Upper lobe of right lung (tissue), 1 donor: ENCODE results near the gene LIN37. TPM values are rescaled to one million over a fixed set of nuclear protein-coding genes. Genes with fewer than 3 reads are reported as not detected.

Experiments used
- ATAC-seq: fragments of 200-7000 bp; cut with Tn5 transposase; one replicate; pipeline ENCODE4 v1.9.1; 2020; ENCODE audit warnings: mild to moderate bottlenecking, moderate library complexity
- DNase-seq: peaks from one replicate; pipeline ENCODE4 v3.0.0-alpha.2; 2020
- H3K27ac ChIP-seq: fragments of 200-600 bp; one replicate; pipeline ENCODE4 v1.8.0; 2022
- H3K27me3 ChIP-seq: fragments of 200-600 bp; one replicate; pipeline ENCODE4 v1.8.0; 2022; ENCODE audit warnings: mild to moderate bottlenecking
- H3K36me3 ChIP-seq: fragments of 200-600 bp; one replicate; pipeline ENCODE4 v1.8.0; 2022
- H3K4me1 ChIP-seq: fragments of 200-600 bp; one replicate; pipeline ENCODE4 v1.8.0; 2022
- H3K4me3 ChIP-seq: fragments of 200-600 bp; one replicate; pipeline ENCODE4 v1.8.0; 2022; ENCODE audit warnings: mild to moderate bottlenecking
- H3K9me3 ChIP-seq: fragments of 200-600 bp; one replicate; pipeline ENCODE4 v1.8.0; 2022
- intact Hi-C: fragments of 100-400 bp; cut with DNase I; formaldehyde crosslinking; loops from one replicate; pipeline ENCODE4 v1.11.0; 2022
- total RNA-seq: library from RNA; stranded (reverse); fragmentation: NEBNext Ultra II Directional; extraction: Animal tissue kit (Norgen Biotek cat#: 25700); gene quantifications from one replicate; pipeline ENCODE4 v1.2.1, GENCODE V29; 2021
- TF ChIP-seq, protein P1 (sequence below): fragments of 200-600 bp; IDR thresholded peaks from one replicate; pipeline ENCODE4 v1.8.0; 2022; ENCODE audit warnings: antibody characterized with exemption
- donor health status: DM: no; HTN: yes; CAD: no; lungs with severe emphysema.

The LIN37 gene
- total RNA-seq, 1 donor from 2014 or later = 11.3 TPM

DNA sequence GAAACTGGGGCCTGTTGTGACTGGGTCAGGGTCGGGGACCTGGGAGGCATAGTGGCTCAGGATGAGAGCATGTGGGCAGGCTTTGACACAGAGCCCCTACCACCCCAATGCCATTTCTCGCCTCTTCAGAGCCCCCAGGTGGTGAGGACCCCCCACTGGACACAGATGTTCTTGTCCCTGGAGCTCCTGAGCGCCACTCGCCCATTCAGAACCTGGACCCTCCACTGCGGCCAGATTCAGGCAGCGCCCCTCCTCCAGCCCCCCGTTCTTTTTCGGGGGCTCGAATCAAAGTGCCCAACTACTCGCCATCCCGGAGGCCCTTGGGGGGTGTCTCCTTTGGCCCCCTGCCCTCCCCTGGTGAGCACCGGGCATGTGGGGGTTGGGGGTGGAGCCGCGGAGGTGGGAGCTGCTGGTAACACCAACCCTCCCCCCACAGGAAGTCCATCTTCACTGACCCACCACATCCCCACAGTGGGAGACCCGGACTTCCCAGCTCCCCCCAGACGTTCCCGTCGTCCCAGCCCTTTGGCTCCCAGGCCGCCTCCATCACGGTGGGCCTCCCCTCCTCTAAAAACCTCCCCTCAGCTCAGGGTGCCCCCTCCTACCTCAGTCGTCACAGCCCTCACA lies 16.5 kb upstream of the LIN37 start:
- TF ChIP-seq, protein P1, sequence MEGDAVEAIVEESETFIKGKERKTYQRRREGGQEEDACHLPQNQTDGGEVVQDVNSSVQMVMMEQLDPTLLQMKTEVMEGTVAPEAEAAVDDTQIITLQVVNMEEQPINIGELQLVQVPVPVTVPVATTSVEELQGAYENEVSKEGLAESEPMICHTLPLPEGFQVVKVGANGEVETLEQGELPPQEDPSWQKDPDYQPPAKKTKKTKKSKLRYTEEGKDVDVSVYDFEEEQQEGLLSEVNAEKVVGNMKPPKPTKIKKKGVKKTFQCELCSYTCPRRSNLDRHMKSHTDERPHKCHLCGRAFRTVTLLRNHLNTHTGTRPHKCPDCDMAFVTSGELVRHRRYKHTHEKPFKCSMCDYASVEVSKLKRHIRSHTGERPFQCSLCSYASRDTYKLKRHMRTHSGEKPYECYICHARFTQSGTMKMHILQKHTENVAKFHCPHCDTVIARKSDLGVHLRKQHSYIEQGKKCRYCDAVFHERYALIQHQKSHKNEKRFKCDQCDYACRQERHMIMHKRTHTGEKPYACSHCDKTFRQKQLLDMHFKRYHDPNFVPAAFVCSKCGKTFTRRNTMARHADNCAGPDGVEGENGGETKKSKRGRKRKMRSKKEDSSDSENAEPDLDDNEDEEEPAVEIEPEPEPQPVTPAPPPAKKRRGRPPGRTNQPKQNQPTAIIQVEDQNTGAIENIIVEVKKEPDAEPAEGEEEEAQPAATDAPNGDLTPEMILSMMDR = no peak
- no peaks in the 10 kb centered on the region for H3K4me1 ChIP-seq
- no peak for ATAC-seq
- H3K36me3 ChIP-seq = peaks cover 83% of the 10 kb centered on the region
- no peak overlapping the region for H3K27ac ChIP-seq
- no peaks in the 10 kb centered on the region for H3K9me3 ChIP-seq
- DNase-seq = no peak
- H3K27me3 ChIP-seq = no peaks in the 10 kb centered on the region
- no peak overlapping the region for H3K4me3 ChIP-seq
- intact Hi-C loops = no loop called here

DNA sequence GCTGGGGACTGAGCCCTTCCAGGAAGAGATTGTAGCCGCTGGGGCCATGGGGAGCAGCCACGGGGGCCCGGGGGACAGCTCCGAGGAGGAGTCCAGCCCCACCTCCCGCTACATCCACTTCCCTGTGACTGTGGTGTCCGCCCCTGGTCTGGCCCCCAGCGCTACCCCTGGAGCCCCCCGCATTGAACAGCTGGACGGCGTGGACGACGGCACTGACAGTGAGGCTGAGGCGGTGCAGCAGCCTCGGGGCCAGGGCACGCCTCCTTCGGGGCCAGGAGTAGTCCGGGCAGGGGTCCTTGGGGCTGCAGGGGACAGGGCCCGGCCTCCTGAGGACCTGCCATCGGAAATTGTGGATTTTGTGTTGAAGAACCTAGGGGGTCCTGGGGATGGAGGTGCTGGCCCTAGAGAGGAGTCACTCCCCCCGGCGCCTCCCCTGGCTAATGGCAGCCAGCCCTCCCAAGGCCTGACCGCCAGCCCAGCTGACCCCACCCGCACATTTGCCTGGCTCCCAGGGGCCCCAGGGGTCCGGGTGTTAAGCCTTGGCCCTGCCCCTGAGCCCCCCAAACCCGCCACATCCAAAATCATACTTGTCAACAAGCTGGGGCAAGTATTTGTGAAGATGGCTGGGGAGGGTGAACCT lies 15.7 kb upstream of the LIN37 start:
- Histone ChIP-seq H3K36me3 (peaks cover 83% of the 10 kb centered on the region), H3K9me3 (no peaks in the 10 kb centered on the region), H3K27me3 (no peaks in the 10 kb centered on the region), H3K27ac (no peak overlapping the region), H3K4me3 (no peak overlapping the region), H3K4me1 (no peaks in the 10 kb centered on the region)
- ATAC-seq (no peak), DNase-seq (no peak)
- intact Hi-C loops = no loop called here
- TF ChIP-seq, protein P1 = no peak

DNA sequence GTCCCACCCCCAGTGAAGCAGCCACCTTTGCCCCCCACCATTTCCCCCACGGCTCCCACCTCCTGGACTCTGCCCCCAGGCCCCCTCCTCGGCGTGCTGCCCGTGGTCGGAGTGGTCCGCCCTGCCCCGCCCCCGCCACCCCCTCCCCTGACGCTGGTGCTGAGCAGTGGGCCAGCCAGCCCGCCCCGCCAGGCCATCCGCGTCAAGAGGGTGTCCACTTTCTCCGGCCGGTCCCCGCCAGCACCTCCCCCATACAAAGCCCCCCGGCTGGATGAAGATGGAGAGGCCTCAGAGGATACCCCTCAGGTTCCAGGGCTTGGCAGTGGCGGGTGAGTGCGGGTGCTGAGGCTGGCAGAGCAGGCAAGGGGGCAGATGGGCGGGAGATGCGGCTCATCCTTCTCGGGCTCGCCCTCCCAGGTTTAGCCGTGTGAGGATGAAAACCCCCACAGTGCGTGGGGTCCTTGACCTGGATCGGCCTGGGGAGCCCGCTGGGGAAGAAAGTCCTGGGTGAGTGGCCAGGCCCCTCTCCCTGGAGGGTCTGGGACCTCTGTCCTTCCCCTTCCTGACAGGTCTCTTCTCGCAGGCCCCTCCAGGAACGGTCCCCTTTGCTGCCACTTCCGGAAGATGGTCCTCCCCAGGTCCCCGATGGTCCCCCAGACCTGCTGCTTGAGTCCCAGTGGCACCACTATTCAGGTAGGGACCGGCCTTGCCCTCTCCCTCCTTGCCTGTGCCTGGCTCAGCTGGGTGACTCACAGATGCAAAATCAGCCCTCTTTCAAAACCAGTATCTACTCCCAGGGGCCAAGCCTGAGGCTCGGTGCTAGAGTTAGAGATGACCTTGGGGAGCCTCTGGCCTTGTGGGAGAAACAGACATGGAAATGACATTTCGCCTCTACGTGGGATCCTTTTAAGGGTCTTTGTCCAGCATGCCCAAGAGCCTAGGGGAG lies 14.9 kb upstream of the LIN37 start:
- Histone ChIP-seq H3K36me3 (peaks cover 83% of the 10 kb centered on the region), H3K4me3 (no peak overlapping the region), H3K9me3 (no peaks in the 10 kb centered on the region), H3K4me1 (no peaks in the 10 kb centered on the region), H3K27me3 (no peaks in the 10 kb centered on the region), H3K27ac (no peak overlapping the region)
- TF ChIP-seq, protein P1 = no peak
- no peak for ATAC-seq
- no peak for DNase-seq
- intact Hi-C loops = no loop called here

DNA sequence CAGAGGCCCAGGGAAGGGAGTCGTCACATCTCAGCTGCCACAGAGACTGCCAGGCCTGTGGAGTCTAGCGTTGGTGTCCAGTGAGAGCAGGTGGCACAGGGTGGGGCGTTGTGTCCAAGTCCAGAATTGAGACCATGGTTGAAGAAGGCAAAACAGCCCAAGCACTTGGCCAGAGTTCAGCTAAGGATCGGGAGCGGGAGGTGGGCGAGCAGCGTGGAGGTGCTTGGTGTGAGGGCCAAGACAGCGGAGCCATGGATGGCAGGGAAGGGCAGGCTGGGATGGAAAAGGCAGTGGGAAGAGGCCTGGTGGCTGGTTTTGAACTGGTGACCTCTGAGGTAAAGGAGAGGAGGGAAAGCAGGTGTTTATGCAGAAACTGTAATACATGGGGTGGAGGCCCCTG lies 14.1 kb upstream of the LIN37 start:
- H3K9me3 ChIP-seq = no peaks in the 10 kb centered on the region
- H3K36me3 ChIP-seq = peaks cover 83% of the 10 kb centered on the region
- TF ChIP-seq, protein P1 = no peak
- H3K4me3 ChIP-seq = no peak overlapping the region
- no peak overlapping the region for H3K27ac ChIP-seq
- intact Hi-C loops = no loop called here
- H3K4me1 ChIP-seq = peaks cover under 1% of the 10 kb centered on the region
- H3K27me3 ChIP-seq = no peaks in the 10 kb centered on the region
- DNase-seq (no peak), ATAC-seq (no peak)

DNA sequence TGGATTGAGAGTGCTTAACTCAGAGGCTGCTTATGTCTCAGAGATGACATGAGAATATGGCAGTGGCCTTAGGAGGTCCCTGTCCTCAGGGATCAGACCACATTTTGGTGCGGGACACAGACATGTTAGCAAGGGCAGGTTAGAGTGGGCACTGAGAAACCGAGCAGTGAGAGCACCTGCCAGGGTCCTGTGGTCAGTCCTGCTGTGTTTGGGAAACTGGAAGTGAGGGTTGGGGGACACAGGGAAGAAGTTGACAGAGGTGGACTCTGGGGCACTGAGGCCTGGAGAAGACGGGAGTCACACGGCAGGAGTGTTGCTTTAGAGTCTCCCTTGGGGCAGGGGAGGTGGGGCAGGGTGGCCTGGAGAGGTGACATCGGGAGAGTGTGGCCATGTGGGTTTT lies 13.5 kb upstream of the LIN37 start:
- H3K36me3 ChIP-seq = peaks cover 78% of the 10 kb centered on the region
- intact Hi-C loops = no loop called here
- no peaks in the 10 kb centered on the region for H3K9me3 ChIP-seq
- ATAC-seq = no peak
- H3K27ac ChIP-seq = no peak overlapping the region
- H3K4me1 ChIP-seq = peaks cover 7% of the 10 kb centered on the region
- TF ChIP-seq, protein P1 = no peak
- DNase-seq = no peak
- no peak overlapping the region for H3K4me3 ChIP-seq
- H3K27me3 ChIP-seq = no peaks in the 10 kb centered on the region
